ENCODE data around the gene CA5A.

DNA sequence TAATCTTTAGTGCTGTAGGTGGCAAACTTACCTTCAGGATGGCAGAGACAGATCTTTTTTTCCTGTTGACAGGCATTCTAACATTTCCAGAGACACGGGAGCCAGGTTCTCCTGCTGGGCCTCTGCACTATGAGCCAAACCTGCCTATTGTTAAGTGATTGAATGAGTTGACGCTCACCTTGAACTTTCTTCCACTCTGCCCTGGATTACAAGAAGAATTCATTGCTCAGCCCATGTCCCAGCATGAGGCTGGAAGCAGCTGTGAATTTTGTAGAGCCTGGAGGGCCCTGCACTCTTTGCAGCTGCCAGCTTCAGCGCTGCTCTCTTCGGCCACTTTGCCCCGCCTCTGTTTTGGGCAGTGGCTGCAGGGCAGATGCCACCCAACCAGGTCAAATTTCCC, 57.6 kb downstream of the CA5A start:
- TF ChIP-seq, protein P1, sequence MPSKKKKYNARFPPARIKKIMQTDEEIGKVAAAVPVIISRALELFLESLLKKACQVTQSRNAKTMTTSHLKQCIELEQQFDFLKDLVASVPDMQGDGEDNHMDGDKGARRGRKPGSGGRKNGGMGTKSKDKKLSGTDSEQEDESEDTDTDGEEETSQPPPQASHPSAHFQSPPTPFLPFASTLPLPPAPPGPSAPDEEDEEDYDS (CRISPR knock-in tag; IDR thresholded peaks at IDR 0.05): no peak
- no peak for TF ChIP-seq TEAD3 (CRISPR knock-in tag; optimal IDR thresholded peaks at IDR 0.05; ENCODE audit: borderline replicate concordance)
- TF ChIP-seq ZNF556 (CRISPR knock-in tag; IDR thresholded peaks at IDR 0.05; ENCODE audit: borderline replicate concordance): no peak
- no peak for TF ChIP-seq GABPA (IDR thresholded peaks at IDR 0.05; ENCODE audit: low read depth, low read length)
- no peak for TF ChIP-seq GABPA (CRISPR knock-in tag; IDR thresholded peaks at IDR 0.05; ENCODE audit: low read depth)
- no peak for TF ChIP-seq SP2 (CRISPR knock-in tag; IDR thresholded peaks at IDR 0.05)
- TF ChIP-seq SSRP1 (CRISPR knock-in tag; IDR thresholded peaks at IDR 0.05): no peak
- no peak for TF ChIP-seq MTA1 (CRISPR knock-in tag; IDR thresholded peaks at IDR 0.05; ENCODE audit: borderline replicate concordance)
- no peak for TF ChIP-seq ZNF557 (CRISPR knock-in tag; IDR thresholded peaks at IDR 0.05)
- no peak for TF ChIP-seq SRSF4 (IDR thresholded peaks at IDR 0.05; ENCODE audit: low read depth, low read length, poor library complexity, severe bottlenecking)
- TF ChIP-seq ZNF558 (CRISPR knock-in tag; IDR thresholded peaks at IDR 0.05; ENCODE audit: borderline replicate concordance): no peak
- no peak for TF ChIP-seq JUND (CRISPR knock-in tag; IDR thresholded peaks at IDR 0.05)
- TF ChIP-seq, protein P2, sequence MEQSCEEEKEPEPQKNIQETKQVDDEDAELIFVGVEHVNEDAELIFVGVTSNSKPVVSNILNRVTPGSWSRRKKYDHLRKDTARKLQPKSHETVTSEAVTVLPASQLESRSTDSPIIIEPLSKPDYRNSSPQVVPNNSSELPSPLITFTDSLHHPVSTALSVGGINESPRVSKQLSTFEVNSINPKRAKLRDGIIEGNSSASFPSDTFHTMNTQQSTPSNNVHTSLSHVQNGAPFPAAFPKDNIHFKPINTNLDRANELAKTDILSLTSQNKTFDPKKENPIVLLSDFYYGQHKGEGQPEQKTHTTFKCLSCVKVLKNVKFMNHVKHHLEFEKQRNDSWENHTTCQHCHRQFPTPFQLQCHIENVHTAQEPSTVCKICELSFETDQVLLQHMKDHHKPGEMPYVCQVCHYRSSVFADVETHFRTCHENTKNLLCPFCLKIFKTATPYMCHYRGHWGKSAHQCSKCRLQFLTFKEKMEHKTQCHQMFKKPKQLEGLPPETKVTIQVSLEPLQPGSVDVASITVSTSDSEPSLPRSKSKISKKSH (CRISPR knock-in tag; IDR thresholded peaks at IDR 0.05; ENCODE audit: borderline replicate concordance): no peak
- TF ChIP-seq, protein P3, sequence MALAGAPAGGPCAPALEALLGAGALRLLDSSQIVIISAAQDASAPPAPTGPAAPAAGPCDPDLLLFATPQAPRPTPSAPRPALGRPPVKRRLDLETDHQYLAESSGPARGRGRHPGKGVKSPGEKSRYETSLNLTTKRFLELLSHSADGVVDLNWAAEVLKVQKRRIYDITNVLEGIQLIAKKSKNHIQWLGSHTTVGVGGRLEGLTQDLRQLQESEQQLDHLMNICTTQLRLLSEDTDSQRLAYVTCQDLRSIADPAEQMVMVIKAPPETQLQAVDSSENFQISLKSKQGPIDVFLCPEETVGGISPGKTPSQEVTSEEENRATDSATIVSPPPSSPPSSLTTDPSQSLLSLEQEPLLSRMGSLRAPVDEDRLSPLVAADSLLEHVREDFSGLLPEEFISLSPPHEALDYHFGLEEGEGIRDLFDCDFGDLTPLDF (CRISPR knock-in tag; IDR thresholded peaks at IDR 0.05): no peak
